HCT116 (cell line): Measurements from ENCODE around the gene OIT3.

Experiments
- CEBPB ChIP-seq: IDR thresholded peaks from 2 replicates; pipeline ENCODE4 v1.6.1; 2012; ENCODE audit warnings: low read depth
- EZH2 ChIP-seq: fragments of 200-600 bp; sonication (generic); IDR thresholded peaks from 2 replicates; pipeline ENCODE4 v1.6.1; 2017; ENCODE audit warnings: antibody characterized with exemption, mixed run types
- EZH2phosphoT487 ChIP-seq: fragments of 200-600 bp; IDR thresholded peaks from 2 replicates; pipeline ENCODE4 v1.6.1; 2018; ENCODE audit warnings: antibody characterized with exemption, borderline replicate concordance
- JUND ChIP-seq: IDR thresholded peaks from 2 replicates; pipeline ENCODE4 v1.6.1; 2012
- POLR2A ChIP-seq: IDR thresholded peaks from 2 replicates; pipeline ENCODE4 v1.7.0; 2011; ENCODE audit warnings: borderline replicate concordance; ENCODE audit not compliant: insufficient read depth, insufficient read length; ENCODE audit errors: extremely low read depth
- POLR2AphosphoS5 ChIP-seq: IDR thresholded peaks from 2 replicates; pipeline ENCODE4 v1.6.1; 2011; ENCODE audit warnings: mild to moderate bottlenecking, low read depth, low read length, moderate library complexity
- SIN3A ChIP-seq: IDR thresholded peaks from 2 replicates; pipeline ENCODE4 v1.6.1; 2012; ENCODE audit warnings: low read depth
- TCF7L2 ChIP-seq: IDR thresholded peaks from 2 replicates; pipeline ENCODE4 v1.7.0; 2011; ENCODE audit warnings: borderline replicate concordance, inconsistent platforms; ENCODE audit not compliant: insufficient read depth, insufficient read length; ENCODE audit errors: extremely low read depth
- YY1 ChIP-seq: IDR thresholded peaks from 2 replicates; pipeline ENCODE4 v1.6.1; 2011; ENCODE audit warnings: low read length, low read depth, moderate library complexity, mild to moderate bottlenecking; ENCODE audit not compliant: insufficient replicate concordance; ENCODE audit errors: extremely low read depth
- ZNF274 ChIP-seq: fragments of 200-500 bp; sonication (Bioruptor generic); IDR thresholded peaks from 2 replicates; pipeline ENCODE4 v1.6.1; 2014; ENCODE audit warnings: mild to moderate bottlenecking, low read depth, low read length, inconsistent platforms
- TF ChIP-seq, protein P1 (sequence below), 3 experiments: fragments of 200-600 bp in 1 of 3; sonication (generic) in 1 of 3; IDR thresholded peaks in 2 of 3; conservative IDR thresholded peaks in 1 of 3; 2 replicates each; pipeline ENCODE4 v1.5.1; 2012 to 2017; ENCODE audit warnings: low read depth in 2 of 3, low read length in 2 of 3, antibody characterized with exemption in 1 of 3, borderline replicate concordance in 1 of 3, control low read depth in 1 of 3, mild to moderate bottlenecking in 1 of 3, mixed read lengths in 1 of 3, mixed run types in 1 of 3, moderate library complexity in 1 of 3; ENCODE audit not compliant: insufficient read depth in 1 of 3
- TF ChIP-seq, protein P2 (sequence below): IDR thresholded peaks from 2 replicates; pipeline ENCODE4 v1.6.1; 2011; ENCODE audit warnings: mild to moderate bottlenecking, low read length, moderate library complexity; ENCODE audit not compliant: insufficient replicate concordance; ENCODE audit errors: extremely low read depth
- TF ChIP-seq, protein P3 (sequence below): IDR thresholded peaks from 2 replicates; pipeline ENCODE4 v1.6.1; 2012

DNA sequence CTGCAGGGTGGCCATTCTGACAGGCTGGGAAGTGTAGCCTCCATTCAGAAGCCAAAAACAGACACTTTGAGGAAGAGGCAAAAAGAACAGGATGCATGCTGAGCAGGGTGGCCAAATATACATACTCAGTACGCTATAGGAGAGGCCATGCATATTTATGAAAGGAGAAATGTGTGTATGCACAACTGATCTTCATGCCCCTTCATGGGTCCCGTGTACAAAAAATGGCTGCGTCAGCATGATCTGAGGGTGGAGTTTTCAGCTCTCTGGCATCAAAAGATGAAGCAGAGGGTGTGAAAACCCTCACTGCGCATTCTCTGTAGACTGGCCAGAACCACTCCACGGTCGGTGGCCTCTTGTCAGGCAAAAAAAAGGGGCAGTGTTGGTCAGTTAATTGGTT lies 35.5 kb upstream of the OIT3 start:
- TF ChIP-seq YY1 (no peak), EZH2 (no peak), POLR2A (no peak), CEBPB (no peak), TCF7L2 (no peak), EZH2phosphoT487 (no peak), SIN3A (no peak), JUND (no peak), POLR2AphosphoS5 (no peak), ZNF274 (no peak)
- TF ChIP-seq, protein P1, sequence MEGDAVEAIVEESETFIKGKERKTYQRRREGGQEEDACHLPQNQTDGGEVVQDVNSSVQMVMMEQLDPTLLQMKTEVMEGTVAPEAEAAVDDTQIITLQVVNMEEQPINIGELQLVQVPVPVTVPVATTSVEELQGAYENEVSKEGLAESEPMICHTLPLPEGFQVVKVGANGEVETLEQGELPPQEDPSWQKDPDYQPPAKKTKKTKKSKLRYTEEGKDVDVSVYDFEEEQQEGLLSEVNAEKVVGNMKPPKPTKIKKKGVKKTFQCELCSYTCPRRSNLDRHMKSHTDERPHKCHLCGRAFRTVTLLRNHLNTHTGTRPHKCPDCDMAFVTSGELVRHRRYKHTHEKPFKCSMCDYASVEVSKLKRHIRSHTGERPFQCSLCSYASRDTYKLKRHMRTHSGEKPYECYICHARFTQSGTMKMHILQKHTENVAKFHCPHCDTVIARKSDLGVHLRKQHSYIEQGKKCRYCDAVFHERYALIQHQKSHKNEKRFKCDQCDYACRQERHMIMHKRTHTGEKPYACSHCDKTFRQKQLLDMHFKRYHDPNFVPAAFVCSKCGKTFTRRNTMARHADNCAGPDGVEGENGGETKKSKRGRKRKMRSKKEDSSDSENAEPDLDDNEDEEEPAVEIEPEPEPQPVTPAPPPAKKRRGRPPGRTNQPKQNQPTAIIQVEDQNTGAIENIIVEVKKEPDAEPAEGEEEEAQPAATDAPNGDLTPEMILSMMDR (IDR thresholded peaks at IDR 0.05 in 2 of 3, conservative IDR thresholded peaks at IDR 0.05 in 1 of 3; ENCODE audit: borderline replicate concordance in 1 of 3, insufficient read depth in 1 of 3, low read depth in 2 of 3, low read length in 2 of 3): no peak
- TF ChIP-seq, protein P2, sequence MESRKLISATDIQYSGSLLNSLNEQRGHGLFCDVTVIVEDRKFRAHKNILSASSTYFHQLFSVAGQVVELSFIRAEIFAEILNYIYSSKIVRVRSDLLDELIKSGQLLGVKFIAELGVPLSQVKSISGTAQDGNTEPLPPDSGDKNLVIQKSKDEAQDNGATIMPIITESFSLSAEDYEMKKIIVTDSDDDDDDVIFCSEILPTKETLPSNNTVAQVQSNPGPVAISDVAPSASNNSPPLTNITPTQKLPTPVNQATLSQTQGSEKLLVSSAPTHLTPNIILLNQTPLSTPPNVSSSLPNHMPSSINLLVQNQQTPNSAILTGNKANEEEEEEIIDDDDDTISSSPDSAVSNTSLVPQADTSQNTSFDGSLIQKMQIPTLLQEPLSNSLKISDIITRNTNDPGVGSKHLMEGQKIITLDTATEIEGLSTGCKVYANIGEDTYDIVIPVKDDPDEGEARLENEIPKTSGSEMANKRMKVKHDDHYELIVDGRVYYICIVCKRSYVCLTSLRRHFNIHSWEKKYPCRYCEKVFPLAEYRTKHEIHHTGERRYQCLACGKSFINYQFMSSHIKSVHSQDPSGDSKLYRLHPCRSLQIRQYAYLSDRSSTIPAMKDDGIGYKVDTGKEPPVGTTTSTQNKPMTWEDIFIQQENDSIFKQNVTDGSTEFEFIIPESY: no peak
- TF ChIP-seq, protein P3, sequence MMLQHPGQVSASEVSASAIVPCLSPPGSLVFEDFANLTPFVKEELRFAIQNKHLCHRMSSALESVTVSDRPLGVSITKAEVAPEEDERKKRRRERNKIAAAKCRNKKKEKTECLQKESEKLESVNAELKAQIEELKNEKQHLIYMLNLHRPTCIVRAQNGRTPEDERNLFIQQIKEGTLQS: no peak
